ENCODE data around the gene ERG28.

DNA sequence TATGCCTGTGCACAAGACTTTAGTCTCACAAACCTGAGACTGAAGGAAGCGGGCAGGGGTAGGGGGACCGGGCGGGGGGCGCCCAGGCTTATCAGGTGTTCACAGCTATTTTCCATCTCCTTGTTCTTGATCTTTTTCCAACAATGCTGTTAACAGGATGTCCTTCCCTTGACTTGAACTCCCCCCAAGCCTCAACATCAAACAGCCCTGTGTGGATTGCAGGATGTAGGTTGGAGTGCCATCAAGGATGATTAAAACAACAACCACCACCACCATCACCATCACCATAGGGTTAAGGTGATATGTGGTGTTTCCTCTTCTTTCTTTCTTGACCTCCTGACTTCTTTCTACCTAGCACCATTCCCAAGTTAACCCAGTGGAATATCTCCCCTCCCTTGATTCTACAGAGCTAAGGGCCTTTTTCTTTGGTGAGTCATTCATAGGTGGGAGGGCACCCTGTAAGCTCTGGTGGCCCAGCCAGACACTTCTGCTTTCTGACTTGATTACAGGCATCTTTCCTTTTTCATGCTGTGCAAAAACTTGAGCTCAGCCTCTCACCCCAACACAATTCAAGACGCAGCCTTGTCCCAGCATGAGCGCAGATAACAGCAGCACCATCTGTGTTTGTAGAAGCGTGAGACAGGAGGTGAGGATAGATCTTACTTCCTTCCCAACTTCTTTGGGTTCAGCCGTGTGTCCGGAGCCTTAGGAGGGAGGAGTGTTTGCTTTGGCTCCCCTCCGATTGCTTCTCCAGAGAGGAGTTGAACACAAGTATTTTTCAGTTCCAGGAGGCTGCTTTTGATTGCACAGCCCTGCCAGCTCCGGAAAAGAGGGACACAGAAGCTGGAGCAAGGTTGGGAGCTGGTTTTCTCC, 55.5 kb downstream of the ERG28 start:
- no peak for TF ChIP-seq CTCF (conservative IDR thresholded peaks at IDR 0.05; ENCODE audit: low read depth, low read length)
- TF ChIP-seq EZH2 (IDR thresholded peaks at IDR 0.05; ENCODE audit: borderline replicate concordance, low read depth, low read length, poor library complexity, severe bottlenecking), result no peak

Measured in A673 (cell line).